ENCODE measurements around the gene ITPKC.

DNA sequence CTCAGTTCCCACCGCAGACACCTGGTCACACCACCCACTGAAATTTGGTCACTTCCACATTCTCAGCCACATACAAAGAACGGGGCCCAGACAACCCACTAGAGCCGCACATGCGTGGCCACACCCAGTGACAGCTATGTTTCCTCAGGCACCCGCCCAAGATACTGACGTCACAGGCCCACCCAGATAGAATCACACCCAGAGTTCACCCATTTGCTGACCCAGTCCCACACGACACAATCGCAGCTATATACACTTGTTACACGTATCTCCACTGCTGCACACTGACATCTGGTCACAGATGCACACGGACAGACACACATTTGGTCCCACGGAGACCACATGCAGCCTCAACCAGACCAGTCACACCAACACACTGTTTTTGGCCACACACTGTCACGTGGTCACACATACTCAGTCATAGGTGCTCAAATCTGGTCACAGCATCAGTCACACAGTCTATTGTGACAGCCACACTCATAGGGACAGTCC is 29.3 kb upstream of the ITPKC start:
- no peak for TF ChIP-seq CTCF (IDR thresholded peaks at IDR 0.05; ENCODE audit: low read depth, low read length)
- no peak for TF ChIP-seq POLR2A (IDR thresholded peaks at IDR 0.05; ENCODE audit: extremely low read depth, insufficient read length)
- TF ChIP-seq, protein P1, sequence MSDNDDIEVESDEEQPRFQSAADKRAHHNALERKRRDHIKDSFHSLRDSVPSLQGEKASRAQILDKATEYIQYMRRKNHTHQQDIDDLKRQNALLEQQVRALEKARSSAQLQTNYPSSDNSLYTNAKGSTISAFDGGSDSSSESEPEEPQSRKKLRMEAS (IDR thresholded peaks at IDR 0.05; ENCODE audit: low read depth, low read length): no peak
- no peak for TF ChIP-seq MYC (IDR thresholded peaks at IDR 0.05; ENCODE audit: low read depth, low read length)
